Peyer's patch (tissue), 4 donors: ENCODE measurements around the gene S1PR2. TPM values are rescaled to one million over a fixed set of nuclear protein-coding genes. Genes with fewer than 3 reads are reported as not detected.
A peak's percentile ranks its signal among the peaks of the same experiment; 100 is the strongest.
"Not testable (repeated sequence)": the region's sequence is repeated elsewhere in the genome, so short reads cannot be mapped to it uniquely, and the experiment has no call there.

Experiments used
- DNase-seq, 3 donors: peaks; one replicate each; pipeline ENCODE4 v3.0.0-alpha.2; 2017 to 2019
- H3K27ac ChIP-seq, 4 donors: fragments of 200-600 bp; sonication (generic); one replicate each; pipeline ENCODE4 v1.5.1; 2016 to 2019
- H3K27me3 ChIP-seq, 2 donors: fragments of 200-600 bp; sonication (generic); one replicate each; pipeline ENCODE4 v1.5.1; 2019
- H3K36me3 ChIP-seq, 3 donors: fragments of 200-600 bp; sonication (generic); one replicate each; pipeline ENCODE4 v1.5.1; 2016 to 2019
- H3K4me1 ChIP-seq, 4 donors: fragments of 200-600 bp; sonication (generic); one replicate each; pipeline ENCODE4 v1.5.1; 2016 to 2019
- H3K4me3 ChIP-seq, 4 donors: fragments of 200-600 bp; sonication (generic); 1 replicate in 3 of 4; 2 replicates in 1 of 4; pipeline ENCODE4 v1.5.1; 2016 to 2019; ENCODE audit warnings: mild to moderate bottlenecking in 1 of 4
- H3K9me3 ChIP-seq, 4 donors: fragments of 200-600 bp; sonication (generic); one replicate each; pipeline ENCODE4 v1.5.1; 2016 to 2019; ENCODE audit warnings: mild to moderate bottlenecking in 1 of 4
- POLR2A ChIP-seq, 2 donors: fragments of 450-650 bp; IDR thresholded peaks; one replicate each; pipeline ENCODE4 v1.5.1; 2017; ENCODE audit warnings: antibody characterized with exemption in 2 of 2, mild to moderate bottlenecking in 2 of 2, moderate library complexity in 2 of 2
- total RNA-seq, 4 donors: library from RNA; depleted of rRNA; stranded (reverse); fragments of >200 nt; gene quantifications; one replicate each; pipeline ENCODE4 v1.1.0, GENCODE V29; 2016
- TF ChIP-seq, protein P1 (sequence below), 6 experiments: fragments of 450-650 bp in 4 of 6; fragments of 200-600 bp in 2 of 6; sonication (generic) in 1 of 6; IDR thresholded peaks; one replicate each; pipeline ENCODE4 v1.5.1; 2017 to 2019; ENCODE audit warnings: antibody characterized with exemption in 6 of 6, mild to moderate bottlenecking in 3 of 6, moderate library complexity in 1 of 6

Gene S1PR2
- total RNA-seq, 4 donors from 2014 or later: 2.8 to 4.8 (median 3.1) TPM

DNA sequence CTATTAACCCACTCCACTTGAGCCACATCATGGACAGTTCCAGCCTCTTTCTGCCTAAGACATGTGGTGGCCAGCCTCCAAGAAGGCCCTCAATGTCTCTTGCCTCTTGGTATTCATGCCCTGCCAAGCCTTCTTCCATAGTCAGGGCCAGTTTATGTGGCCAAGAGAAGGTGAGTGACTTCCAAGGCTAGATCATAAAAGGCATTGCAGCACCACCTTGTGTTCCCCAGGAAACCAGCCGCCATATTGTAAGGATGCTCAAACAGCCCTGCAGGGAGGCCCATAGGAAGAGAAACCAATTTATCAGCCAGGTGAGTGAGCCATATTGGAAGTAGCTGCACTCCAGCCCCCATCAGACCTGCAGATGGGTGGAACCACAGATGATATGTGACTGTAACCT is 24.1 kb downstream of the S1PR2 start:
- Histone ChIP-seq H3K4me1 (no peaks in the 10 kb centered on the region), H3K9me3 (no peaks in the 10 kb centered on the region), H3K27ac (no peak overlapping the region), H3K36me3 (no peaks in the 10 kb centered on the region), H3K27me3 (no peaks in the 10 kb centered on the region), H3K4me3 (no peak overlapping the region)
- no peak for TF ChIP-seq POLR2A (IDR thresholded peaks at IDR 0.05)
- TF ChIP-seq, protein P1, sequence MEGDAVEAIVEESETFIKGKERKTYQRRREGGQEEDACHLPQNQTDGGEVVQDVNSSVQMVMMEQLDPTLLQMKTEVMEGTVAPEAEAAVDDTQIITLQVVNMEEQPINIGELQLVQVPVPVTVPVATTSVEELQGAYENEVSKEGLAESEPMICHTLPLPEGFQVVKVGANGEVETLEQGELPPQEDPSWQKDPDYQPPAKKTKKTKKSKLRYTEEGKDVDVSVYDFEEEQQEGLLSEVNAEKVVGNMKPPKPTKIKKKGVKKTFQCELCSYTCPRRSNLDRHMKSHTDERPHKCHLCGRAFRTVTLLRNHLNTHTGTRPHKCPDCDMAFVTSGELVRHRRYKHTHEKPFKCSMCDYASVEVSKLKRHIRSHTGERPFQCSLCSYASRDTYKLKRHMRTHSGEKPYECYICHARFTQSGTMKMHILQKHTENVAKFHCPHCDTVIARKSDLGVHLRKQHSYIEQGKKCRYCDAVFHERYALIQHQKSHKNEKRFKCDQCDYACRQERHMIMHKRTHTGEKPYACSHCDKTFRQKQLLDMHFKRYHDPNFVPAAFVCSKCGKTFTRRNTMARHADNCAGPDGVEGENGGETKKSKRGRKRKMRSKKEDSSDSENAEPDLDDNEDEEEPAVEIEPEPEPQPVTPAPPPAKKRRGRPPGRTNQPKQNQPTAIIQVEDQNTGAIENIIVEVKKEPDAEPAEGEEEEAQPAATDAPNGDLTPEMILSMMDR (IDR thresholded peaks at IDR 0.05): no peak
- DNase-seq: no peak

GRCh38 chr19:10206226-10206885 is 24.8 kb downstream of the S1PR2 start:
- no peaks in the 10 kb centered on the region for H3K27me3 ChIP-seq
- H3K9me3 ChIP-seq: no peaks in the 10 kb centered on the region
- H3K27ac ChIP-seq: no peak overlapping the region
- no peak for DNase-seq
- TF ChIP-seq POLR2A (IDR thresholded peaks at IDR 0.05): no peak
- TF ChIP-seq, protein P1 (IDR thresholded peaks at IDR 0.05): no peak
- no peaks in the 10 kb centered on the region for H3K36me3 ChIP-seq
- H3K4me3 ChIP-seq: no peak overlapping the region
- H3K4me1 ChIP-seq: no peaks in the 10 kb centered on the region

DNA sequence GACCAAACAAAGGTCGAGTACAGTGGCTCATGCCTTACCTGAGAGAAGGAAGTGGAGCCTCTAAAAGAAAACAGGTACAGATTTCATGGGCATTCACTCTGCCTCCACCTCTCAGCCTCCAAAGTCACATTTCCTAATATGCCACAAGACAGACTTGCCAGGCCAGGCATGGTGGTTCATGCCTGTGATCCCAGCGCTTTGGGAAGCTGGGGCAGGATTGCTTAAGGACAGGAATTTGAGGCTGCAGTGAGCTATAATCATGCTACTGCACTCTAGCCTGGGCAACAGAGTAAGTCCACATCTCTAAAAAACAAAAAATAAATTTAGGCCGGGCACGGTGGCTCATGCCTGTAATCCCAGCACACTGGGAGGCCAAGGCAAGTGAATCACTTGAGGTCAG is 25.5 kb downstream of the S1PR2 start:
- H3K27ac ChIP-seq: no peak overlapping the region
- DNase-seq: no peak
- TF ChIP-seq POLR2A (IDR thresholded peaks at IDR 0.05): no peak
- TF ChIP-seq, protein P1 (IDR thresholded peaks at IDR 0.05): no peak

GRCh38 chr19:10203686-10204085 is 27.4 kb downstream of the S1PR2 start:
- TF ChIP-seq, protein P1 (IDR thresholded peaks at IDR 0.05): no peak
- no peak for TF ChIP-seq POLR2A (IDR thresholded peaks at IDR 0.05)
- H3K4me1 ChIP-seq: no peaks in the 10 kb centered on the region
- DNase-seq: no peak
- H3K27ac ChIP-seq: no peak overlapping the region
- H3K36me3 ChIP-seq: no peaks in the 10 kb centered on the region
- no peak overlapping the region for H3K4me3 ChIP-seq
- H3K9me3 ChIP-seq: no peaks in the 10 kb centered on the region
- H3K27me3 ChIP-seq: no peaks in the 10 kb centered on the region

More for the DNA sequence above, 25.5 kb downstream of the S1PR2 start:
- H3K9me3 ChIP-seq: no peaks in the 10 kb centered on the region
- H3K4me3 ChIP-seq: no peak overlapping the region
- no peaks in the 10 kb centered on the region for H3K4me1 ChIP-seq
- no peaks in the 10 kb centered on the region for H3K27me3 ChIP-seq
- no peaks in the 10 kb centered on the region for H3K36me3 ChIP-seq

- TF ChIP-seq, protein P1 (IDR thresholded peaks at IDR 0.05): no peak
- no peak for TF ChIP-seq POLR2A (IDR thresholded peaks at IDR 0.05)
- no peak for DNase-seq
- Histone ChIP-seq H3K4me3 (no peak overlapping the region), H3K4me1 (no peaks in the 10 kb centered on the region), H3K27ac (no peak overlapping the region), H3K27me3 (no peaks in the 10 kb centered on the region), H3K36me3 (no peaks in the 10 kb centered on the region), H3K9me3 (no peaks in the 10 kb centered on the region)
These were observed 30.0 kb downstream of the S1PR2 start for GRCh38 chr19:10201176-10201575.

DNA sequence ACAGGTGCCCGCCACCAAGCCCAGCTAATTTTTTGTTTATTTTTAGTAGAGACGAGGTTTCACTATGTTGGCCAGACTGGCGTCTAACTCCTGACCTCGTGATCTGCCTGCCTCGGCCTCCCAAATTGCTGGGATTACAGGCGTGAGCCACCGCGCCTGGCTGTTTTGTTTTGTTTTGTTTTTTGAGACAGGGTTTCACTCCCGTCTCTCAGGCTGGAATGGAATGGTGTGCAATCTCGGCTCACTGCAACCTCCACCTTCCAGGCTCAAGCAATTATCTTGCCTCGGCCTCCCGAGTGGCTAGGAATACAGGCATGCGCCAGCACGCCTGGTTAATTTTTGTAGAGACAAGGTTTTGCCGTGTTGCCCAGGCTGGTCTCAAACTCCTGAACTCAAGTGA is 31.0 kb downstream of the S1PR2 start:
- H3K4me1 ChIP-seq, H3K4me3 ChIP-seq, H3K9me3 ChIP-seq, H3K36me3 ChIP-seq, H3K27ac ChIP-seq, DNase-seq, H3K27me3 ChIP-seq: not testable (repeated sequence)

- H3K36me3 ChIP-seq, DNase-seq, H3K4me3 ChIP-seq, H3K4me1 ChIP-seq, H3K9me3 ChIP-seq, H3K27me3 ChIP-seq: not testable (repeated sequence)
- H3K27ac ChIP-seq: peak overlapping the region; percentile 19 to 38 (median 34)
These were observed 32.1 kb downstream of the S1PR2 start for GRCh38 chr19:10198889-10199644.
